Chondrocyte (in vitro differentiated cells): Measurements from ENCODE around the gene PRSS50. TPM values are rescaled to one million over a fixed set of nuclear protein-coding genes. Genes with fewer than 3 reads are reported as not detected.

Experiments used
- DNase-seq: peaks from one replicate; pipeline ENCODE4 v3.0.0; 2021; ENCODE audit warnings: mixed read lengths, low spot score
- H3K27ac Mint-ChIP-seq: one replicate; pipeline ENCODE4 v1.8.0; 2021; ENCODE audit warnings: mild to moderate bottlenecking, moderate library complexity, mixed read lengths; ENCODE audit not compliant: unreplicated experiment
- H3K27me3 Mint-ChIP-seq: 2 replicates; pipeline ENCODE4 v1.8.0; 2021; ENCODE audit warnings: low read depth, mixed read lengths
- H3K36me3 Mint-ChIP-seq: 2 replicates; pipeline ENCODE4 v1.8.0; 2021; ENCODE audit warnings: low read depth, mixed read lengths
- H3K4me1 Mint-ChIP-seq: 2 replicates; pipeline ENCODE4 v1.8.0; 2021; ENCODE audit warnings: low read depth, mild to moderate bottlenecking, mixed read lengths
- H3K4me3 Mint-ChIP-seq: one replicate; pipeline ENCODE4 v1.8.0; 2021; ENCODE audit warnings: mild to moderate bottlenecking, moderate library complexity, mixed read lengths; ENCODE audit not compliant: unreplicated experiment
- H3K9me3 Mint-ChIP-seq: 2 replicates; pipeline ENCODE4 v1.8.0; 2021; ENCODE audit warnings: low read depth, mixed read lengths
- total RNA-seq: library from RNA; stranded (reverse); gene quantifications from 3 replicates; pipeline ENCODE4 v1.2.1, GENCODE V29; 2021
- TF ChIP-seq, protein P1 (sequence below): fragments of 200-600 bp; sonication (generic); IDR thresholded peaks from 2 replicates; pipeline ENCODE4 v1.5.0; 2021; ENCODE audit warnings: antibody characterized with exemption, mild to moderate bottlenecking, moderate library complexity

Gene PRSS50
- total RNA-seq, 1 donor from 2014 or later, result not detected

DNA sequence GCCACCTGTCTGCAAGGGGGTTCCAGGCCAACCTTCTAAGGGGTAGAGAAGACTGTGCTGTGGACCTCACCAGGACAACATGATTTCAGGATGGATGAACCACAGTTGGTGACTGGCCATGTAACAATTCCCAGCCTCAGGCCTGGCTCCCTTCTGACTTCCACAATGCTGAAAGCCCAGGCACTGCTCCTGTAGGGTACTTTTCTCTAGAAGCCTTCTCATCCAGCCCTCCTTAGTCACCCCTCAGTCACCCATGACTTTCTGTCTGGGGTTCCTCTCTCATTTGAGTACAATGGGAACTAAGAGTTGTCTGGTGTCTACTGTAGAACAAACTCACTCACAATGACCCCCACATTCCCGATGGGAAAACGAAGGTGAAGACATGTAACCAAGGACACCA, 32.8 kb downstream of the PRSS50 start:
- no peak overlapping the region for H3K4me3 Mint-ChIP-seq
- H3K4me1 Mint-ChIP-seq, result no peaks in the 10 kb centered on the region
- TF ChIP-seq, protein P1, sequence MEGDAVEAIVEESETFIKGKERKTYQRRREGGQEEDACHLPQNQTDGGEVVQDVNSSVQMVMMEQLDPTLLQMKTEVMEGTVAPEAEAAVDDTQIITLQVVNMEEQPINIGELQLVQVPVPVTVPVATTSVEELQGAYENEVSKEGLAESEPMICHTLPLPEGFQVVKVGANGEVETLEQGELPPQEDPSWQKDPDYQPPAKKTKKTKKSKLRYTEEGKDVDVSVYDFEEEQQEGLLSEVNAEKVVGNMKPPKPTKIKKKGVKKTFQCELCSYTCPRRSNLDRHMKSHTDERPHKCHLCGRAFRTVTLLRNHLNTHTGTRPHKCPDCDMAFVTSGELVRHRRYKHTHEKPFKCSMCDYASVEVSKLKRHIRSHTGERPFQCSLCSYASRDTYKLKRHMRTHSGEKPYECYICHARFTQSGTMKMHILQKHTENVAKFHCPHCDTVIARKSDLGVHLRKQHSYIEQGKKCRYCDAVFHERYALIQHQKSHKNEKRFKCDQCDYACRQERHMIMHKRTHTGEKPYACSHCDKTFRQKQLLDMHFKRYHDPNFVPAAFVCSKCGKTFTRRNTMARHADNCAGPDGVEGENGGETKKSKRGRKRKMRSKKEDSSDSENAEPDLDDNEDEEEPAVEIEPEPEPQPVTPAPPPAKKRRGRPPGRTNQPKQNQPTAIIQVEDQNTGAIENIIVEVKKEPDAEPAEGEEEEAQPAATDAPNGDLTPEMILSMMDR, result no peak

DNA sequence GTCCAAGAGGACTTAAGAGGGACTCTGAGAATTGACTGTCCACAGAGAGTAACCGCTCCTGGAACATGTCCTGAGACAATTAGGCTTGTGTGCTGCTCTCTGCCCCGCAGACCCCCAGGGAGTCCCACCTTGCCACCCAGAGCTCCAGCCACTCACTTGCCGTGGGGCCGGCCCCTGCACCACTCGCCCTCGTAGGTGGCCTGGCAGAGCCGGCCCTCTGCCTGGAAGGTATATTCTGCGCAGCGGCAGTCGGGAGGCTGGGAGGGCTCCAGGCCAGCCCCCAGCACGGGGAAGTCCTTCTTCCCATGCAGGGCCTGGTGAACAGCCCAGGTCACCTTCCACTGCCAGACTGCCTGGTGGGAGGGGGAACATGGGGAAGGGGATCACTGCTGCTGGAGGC, 34.7 kb downstream of the PRSS50 start:
- H3K27me3 Mint-ChIP-seq, result peaks cover 5% of the 10 kb centered on the region
- no peak overlapping the region for H3K27ac Mint-ChIP-seq
- DNase-seq, result no peak
- TF ChIP-seq, protein P1, result no peak
- no peaks in the 10 kb centered on the region for H3K4me1 Mint-ChIP-seq
- no peaks in the 10 kb centered on the region for H3K9me3 Mint-ChIP-seq
- H3K36me3 Mint-ChIP-seq, result peaks cover 5% of the 10 kb centered on the region
- no peak overlapping the region for H3K4me3 Mint-ChIP-seq

More for the DNA sequence above, 32.8 kb downstream of the PRSS50 start:
- Mint-ChIP-seq H3K9me3 (no peaks in the 10 kb centered on the region), H3K27ac (no peak overlapping the region), H3K27me3 (peaks cover 5% of the 10 kb centered on the region), H3K36me3 (peaks cover 5% of the 10 kb centered on the region)
- no peak for DNase-seq

DNA sequence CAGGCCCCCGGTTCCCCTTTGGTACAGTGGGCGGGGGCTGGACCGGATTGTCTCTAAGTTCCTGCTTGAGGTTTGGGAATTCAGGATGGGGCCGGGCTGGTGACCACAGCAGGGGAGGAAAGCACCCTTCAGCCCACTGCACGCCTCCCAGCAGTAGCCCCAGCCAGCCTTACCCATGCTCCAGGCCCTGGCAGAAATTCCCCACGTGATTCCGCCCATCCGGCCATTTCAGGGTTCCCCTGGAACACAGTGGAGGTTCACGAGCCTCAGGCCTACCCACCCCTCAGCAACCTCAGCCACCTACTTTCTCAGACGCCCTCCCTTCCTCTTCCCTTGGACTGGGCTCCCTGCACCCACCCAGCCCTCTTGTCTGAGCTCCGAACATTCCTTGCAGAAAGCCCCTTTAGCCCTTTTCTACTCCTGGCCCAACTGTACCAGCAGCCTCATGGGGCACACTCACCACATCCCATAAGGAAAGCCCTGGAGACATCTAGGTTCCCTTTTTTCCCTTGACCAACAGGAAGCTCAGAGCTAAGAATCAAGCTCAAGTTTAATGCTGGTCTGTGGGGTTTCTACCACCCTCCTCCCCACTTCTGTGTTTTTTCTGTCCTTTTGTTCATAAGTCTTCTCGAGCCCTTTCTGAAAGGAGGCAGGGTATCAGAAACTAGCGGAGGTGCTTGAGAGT, 35.7 kb downstream of the PRSS50 start:
- no peak overlapping the region for H3K4me3 Mint-ChIP-seq
- H3K27me3 Mint-ChIP-seq, result peaks cover 5% of the 10 kb centered on the region
- DNase-seq, result no peak
- no peak overlapping the region for H3K27ac Mint-ChIP-seq
- no peaks in the 10 kb centered on the region for H3K4me1 Mint-ChIP-seq
- TF ChIP-seq, protein P1, result no peak
- no peaks in the 10 kb centered on the region for H3K9me3 Mint-ChIP-seq
- peaks cover 5% of the 10 kb centered on the region for H3K36me3 Mint-ChIP-seq

DNA sequence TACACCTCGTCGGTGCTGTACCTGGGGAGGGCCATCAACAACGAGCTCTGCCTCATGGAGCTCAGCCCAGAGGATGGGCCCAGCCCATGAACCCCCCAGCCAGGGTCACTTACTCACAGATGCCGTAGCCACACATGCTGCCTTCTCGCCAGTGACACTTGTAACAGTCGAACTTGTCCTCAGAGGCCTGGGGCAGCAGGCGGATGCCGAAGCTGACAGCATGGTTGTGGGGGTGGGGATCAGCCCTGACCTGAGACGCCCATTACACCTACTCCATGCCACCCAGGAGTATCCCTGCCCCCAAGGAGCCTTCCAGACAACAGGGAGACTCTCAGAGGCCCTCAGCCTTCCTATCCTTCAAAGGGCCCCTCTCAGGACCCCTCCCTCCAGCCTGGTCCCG, 36.3 kb downstream of the PRSS50 start:
- TF ChIP-seq, protein P1, result no peak
- H3K4me1 Mint-ChIP-seq, result no peaks in the 10 kb centered on the region
- no peak overlapping the region for H3K4me3 Mint-ChIP-seq
- H3K27me3 Mint-ChIP-seq, result peaks cover 5% of the 10 kb centered on the region
- no peak for DNase-seq
- H3K27ac Mint-ChIP-seq, result no peak overlapping the region
- peaks cover 5% of the 10 kb centered on the region for H3K36me3 Mint-ChIP-seq
- H3K9me3 Mint-ChIP-seq, result no peaks in the 10 kb centered on the region

DNA sequence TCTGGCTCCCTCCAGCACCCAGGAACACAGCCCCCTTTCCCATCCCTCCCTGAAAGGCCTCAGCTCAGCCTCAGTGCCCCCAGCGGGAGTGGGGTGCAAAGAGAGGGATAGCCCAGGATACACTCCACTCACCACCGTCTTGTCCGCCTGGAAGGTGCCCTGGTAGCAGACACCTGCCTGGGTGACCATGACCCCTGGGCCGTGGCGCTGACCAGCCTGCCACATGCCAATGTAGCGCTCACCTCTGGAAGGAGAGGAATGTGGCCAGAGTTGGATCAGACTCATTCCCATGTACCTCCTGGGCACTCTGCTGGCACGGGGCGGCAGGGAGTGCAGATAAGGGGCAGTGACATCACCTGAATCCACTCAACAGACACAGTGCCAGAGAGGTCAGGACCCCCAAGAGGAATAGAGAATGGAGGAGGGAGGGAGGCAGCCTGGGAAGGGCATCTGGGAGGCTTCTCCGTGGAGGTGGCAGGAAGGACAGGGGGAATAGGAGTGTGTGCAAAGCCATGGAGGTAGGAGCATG, 37.3 kb downstream of the PRSS50 start:
- Mint-ChIP-seq H3K27me3 (peaks cover 5% of the 10 kb centered on the region), H3K36me3 (peaks cover 5% of the 10 kb centered on the region), H3K9me3 (no peaks in the 10 kb centered on the region), H3K4me1 (no peaks in the 10 kb centered on the region), H3K27ac (no peak overlapping the region), H3K4me3 (no peak overlapping the region)
- TF ChIP-seq, protein P1, result no peak
- no peak for DNase-seq
